ENCODE measurements around the gene INTS7. TPM values are rescaled to one million over a fixed set of nuclear protein-coding genes. Genes with fewer than 3 reads are reported as not detected.

INTS7 gene
- total and polyA plus RNA-seq, 9 of the 15 experiments (the other 6 are each of a cell fraction or from before 2014, with no cell fraction given) = 27.3 to 68.4 (median 40.4) TPM

DNA sequence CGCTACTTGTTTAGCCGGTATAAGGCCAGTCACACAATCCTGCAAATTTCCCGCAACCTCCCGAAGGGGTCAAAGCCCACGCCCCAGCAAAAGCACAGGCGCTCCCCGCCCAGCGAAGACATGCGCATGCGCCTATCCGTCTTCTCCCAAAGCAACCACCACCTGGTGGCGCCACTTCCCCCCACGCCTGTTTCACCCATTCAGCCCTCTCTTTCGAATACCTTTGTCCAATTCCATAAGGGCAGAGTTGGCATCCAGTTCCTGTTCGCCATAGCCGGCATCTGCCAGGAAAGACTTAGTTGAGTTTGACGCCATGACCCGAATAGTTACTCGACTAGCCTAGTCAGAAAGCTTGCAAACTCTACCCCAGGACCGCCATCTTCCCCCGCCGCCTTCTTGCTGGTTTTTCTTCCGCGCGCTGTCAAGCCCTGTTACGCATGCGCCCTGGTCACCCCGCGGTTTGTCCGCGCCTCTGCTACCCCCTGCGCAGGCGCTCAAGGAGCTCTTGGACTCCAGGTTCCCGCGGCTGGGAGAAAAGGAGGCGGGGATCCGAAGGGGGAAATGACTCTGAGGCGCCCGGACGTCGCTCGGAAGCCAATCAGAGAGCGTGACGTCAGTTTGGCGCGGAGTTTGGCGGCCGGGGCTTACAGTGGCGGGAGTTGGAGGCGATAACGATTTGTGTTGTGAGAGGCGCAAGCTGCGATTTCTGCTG is at the start of gene INTS7, which contains the start of gene DTL (continued):
- TF ChIP-seq, protein P1, sequence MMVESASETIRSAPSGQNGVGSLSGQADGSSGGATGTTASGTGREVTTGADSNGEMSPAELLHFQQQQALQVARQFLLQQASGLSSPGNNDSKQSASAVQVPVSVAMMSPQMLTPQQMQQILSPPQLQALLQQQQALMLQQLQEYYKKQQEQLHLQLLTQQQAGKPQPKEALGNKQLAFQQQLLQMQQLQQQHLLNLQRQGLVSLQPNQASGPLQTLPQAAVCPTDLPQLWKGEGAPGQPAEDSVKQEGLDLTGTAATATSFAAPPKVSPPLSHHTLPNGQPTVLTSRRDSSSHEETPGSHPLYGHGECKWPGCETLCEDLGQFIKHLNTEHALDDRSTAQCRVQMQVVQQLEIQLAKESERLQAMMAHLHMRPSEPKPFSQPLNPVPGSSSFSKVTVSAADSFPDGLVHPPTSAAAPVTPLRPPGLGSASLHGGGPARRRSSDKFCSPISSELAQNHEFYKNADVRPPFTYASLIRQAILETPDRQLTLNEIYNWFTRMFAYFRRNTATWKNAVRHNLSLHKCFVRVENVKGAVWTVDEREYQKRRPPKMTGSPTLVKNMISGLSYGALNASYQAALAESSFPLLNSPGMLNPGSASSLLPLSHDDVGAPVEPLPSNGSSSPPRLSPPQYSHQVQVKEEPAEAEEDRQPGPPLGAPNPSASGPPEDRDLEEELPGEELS (CRISPR knock-in tag; IDR thresholded peaks at IDR 0.05; ENCODE audit: borderline replicate concordance) = peak; percentile 73; the same call in 1 of the 2 replicates
- no peak for TF ChIP-seq SRSF7 (optimal IDR thresholded peaks at IDR 0.05; ENCODE audit: low read depth, low read length)
- no peak for TF ChIP-seq ZSCAN29 (IDR thresholded peaks at IDR 0.05)
- peak; percentile 98 for TF ChIP-seq TAF9B (IDR thresholded peaks at IDR 0.05; ENCODE audit: partially characterized antibody)
- peak; percentile 88 for TF ChIP-seq C11orf30 (IDR thresholded peaks at IDR 0.05; ENCODE audit: low read depth)
- TF ChIP-seq, protein P2, sequence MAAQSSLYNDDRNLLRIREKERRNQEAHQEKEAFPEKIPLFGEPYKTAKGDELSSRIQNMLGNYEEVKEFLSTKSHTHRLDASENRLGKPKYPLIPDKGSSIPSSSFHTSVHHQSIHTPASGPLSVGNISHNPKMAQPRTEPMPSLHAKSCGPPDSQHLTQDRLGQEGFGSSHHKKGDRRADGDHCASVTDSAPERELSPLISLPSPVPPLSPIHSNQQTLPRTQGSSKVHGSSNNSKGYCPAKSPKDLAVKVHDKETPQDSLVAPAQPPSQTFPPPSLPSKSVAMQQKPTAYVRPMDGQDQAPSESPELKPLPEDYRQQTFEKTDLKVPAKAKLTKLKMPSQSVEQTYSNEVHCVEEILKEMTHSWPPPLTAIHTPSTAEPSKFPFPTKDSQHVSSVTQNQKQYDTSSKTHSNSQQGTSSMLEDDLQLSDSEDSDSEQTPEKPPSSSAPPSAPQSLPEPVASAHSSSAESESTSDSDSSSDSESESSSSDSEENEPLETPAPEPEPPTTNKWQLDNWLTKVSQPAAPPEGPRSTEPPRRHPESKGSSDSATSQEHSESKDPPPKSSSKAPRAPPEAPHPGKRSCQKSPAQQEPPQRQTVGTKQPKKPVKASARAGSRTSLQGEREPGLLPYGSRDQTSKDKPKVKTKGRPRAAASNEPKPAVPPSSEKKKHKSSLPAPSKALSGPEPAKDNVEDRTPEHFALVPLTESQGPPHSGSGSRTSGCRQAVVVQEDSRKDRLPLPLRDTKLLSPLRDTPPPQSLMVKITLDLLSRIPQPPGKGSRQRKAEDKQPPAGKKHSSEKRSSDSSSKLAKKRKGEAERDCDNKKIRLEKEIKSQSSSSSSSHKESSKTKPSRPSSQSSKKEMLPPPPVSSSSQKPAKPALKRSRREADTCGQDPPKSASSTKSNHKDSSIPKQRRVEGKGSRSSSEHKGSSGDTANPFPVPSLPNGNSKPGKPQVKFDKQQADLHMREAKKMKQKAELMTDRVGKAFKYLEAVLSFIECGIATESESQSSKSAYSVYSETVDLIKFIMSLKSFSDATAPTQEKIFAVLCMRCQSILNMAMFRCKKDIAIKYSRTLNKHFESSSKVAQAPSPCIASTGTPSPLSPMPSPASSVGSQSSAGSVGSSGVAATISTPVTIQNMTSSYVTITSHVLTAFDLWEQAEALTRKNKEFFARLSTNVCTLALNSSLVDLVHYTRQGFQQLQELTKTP (IDR thresholded peaks at IDR 0.05; ENCODE audit: low read depth in 1 of 2, partially characterized antibody in 2 of 2) = peak; percentile 71 to 94
- TF ChIP-seq PCBP2 (IDR thresholded peaks at IDR 0.05; ENCODE audit: low read depth, low read length, poor library complexity, severe bottlenecking) = no peak
- TF ChIP-seq HDAC2 (IDR thresholded peaks at IDR 0.05) = peak; percentile 96
- no peak for TF ChIP-seq PYGO2 (tag; IDR thresholded peaks at IDR 0.05)
- TF ChIP-seq HDAC6 (IDR thresholded peaks at IDR 0.05; ENCODE audit: low read depth, low read length) = no peak
- TF ChIP-seq, protein P3, sequence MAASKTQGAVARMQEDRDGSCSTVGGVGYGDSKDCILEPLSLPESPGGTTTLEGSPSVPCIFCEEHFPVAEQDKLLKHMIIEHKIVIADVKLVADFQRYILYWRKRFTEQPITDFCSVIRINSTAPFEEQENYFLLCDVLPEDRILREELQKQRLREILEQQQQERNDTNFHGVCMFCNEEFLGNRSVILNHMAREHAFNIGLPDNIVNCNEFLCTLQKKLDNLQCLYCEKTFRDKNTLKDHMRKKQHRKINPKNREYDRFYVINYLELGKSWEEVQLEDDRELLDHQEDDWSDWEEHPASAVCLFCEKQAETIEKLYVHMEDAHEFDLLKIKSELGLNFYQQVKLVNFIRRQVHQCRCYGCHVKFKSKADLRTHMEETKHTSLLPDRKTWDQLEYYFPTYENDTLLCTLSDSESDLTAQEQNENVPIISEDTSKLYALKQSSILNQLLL (CRISPR knock-in tag; IDR thresholded peaks at IDR 0.05; ENCODE audit: borderline replicate concordance) = no peak
- peak; percentile 92 for TF ChIP-seq POLR2G (IDR thresholded peaks at IDR 0.05; ENCODE audit: low read depth, low read length)
- TF ChIP-seq U2AF1 (optimal IDR thresholded peaks at IDR 0.05; ENCODE audit: low read depth, low read length) = no peak
- TF ChIP-seq, protein P4, sequence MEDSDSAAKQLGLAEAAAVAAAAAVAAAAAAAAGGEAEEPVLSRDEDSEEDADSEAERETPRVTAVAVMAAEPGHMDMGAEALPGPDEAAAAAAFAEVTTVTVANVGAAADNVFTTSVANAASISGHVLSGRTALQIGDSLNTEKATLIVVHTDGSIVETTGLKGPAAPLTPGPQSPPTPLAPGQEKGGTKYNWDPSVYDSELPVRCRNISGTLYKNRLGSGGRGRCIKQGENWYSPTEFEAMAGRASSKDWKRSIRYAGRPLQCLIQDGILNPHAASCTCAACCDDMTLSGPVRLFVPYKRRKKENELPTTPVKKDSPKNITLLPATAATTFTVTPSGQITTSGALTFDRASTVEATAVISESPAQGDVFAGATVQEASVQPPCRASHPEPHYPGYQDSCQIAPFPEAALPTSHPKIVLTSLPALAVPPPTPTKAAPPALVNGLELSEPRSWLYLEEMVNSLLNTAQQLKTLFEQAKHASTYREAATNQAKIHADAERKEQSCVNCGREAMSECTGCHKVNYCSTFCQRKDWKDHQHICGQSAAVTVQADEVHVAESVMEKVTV (CRISPR knock-in tag; IDR thresholded peaks at IDR 0.05) = peak; percentile 59; the same call in 1 of the 2 replicates
- TF ChIP-seq NCOR1 (IDR thresholded peaks at IDR 0.05) = peak; percentile 65
- TF ChIP-seq, protein P5, sequence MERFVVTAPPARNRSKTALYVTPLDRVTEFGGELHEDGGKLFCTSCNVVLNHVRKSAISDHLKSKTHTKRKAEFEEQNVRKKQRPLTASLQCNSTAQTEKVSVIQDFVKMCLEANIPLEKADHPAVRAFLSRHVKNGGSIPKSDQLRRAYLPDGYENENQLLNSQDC (CRISPR knock-in tag; IDR thresholded peaks at IDR 0.05) = 0 out of 2 replicates have a peak, but pooled peaks have one; percentile 72
- peak; percentile 73; the same call in 1 of the 2 replicates for TF ChIP-seq TARDBP (IDR thresholded peaks at IDR 0.05)
- peak; percentile 96 for TF ChIP-seq POLR2H (tag; IDR thresholded peaks at IDR 0.05; ENCODE audit: low read depth)
- peak; percentile 43 for TF ChIP-seq SMARCE1 (IDR thresholded peaks at IDR 0.05)

Data from K562 (cell line).